K562 (cell line): Measurements from ENCODE around the gene PLA2G12B. TPM values are rescaled to one million over a fixed set of nuclear protein-coding genes. Genes with fewer than 3 reads are reported as not detected.
A peak's percentile ranks its signal among the peaks of the same experiment; 100 is the strongest.

ENCODE experiments used
- CBFA2T2 ChIP-seq: fragments of 450-650 bp; conservative IDR thresholded peaks from 2 replicates; pipeline ENCODE4 v1.6.1; 2017; ENCODE audit warnings: mild to moderate bottlenecking
- ESRRA ChIP-seq: fragments of 450-650 bp; IDR thresholded peaks from 2 replicates; pipeline ENCODE4 v1.6.1; 2014; ENCODE audit warnings: low read depth, mild to moderate bottlenecking, moderate library complexity, borderline replicate concordance
- L3MBTL2 ChIP-seq: fragments of 450-650 bp; IDR thresholded peaks from 2 replicates; pipeline ENCODE4 v1.6.1; 2016; ENCODE audit warnings: mild to moderate bottlenecking, moderate library complexity
- POLR2AphosphoS5 ChIP-seq: IDR thresholded peaks from 2 replicates; pipeline ENCODE4 v1.6.1; 2011; ENCODE audit warnings: mild to moderate bottlenecking, low read depth, low read length, moderate library complexity; ENCODE audit not compliant: control insufficient read depth, insufficient read depth
- RB1 ChIP-seq: fragments of 450-650 bp; IDR thresholded peaks from 2 replicates; pipeline ENCODE4 v1.6.1; 2017; ENCODE audit warnings: low read depth, mild to moderate bottlenecking
- RBBP5 ChIP-seq: fragments of 200-600 bp; sonication (generic); IDR thresholded peaks from 2 replicates; pipeline ENCODE4 v1.6.1; 2012; ENCODE audit warnings: borderline replicate concordance, mild to moderate bottlenecking, low read length, control low read depth, inconsistent platforms; ENCODE audit not compliant: insufficient read depth, poor library complexity, severe bottlenecking
- SLC30A9 ChIP-seq: fragments of 250-450 bp; sonication (Bioruptor Pico); IDR thresholded peaks from 2 replicates; pipeline ENCODE4 v1.8.0; 2022; ENCODE audit warnings: mild to moderate bottlenecking, moderate library complexity
- TAL1 ChIP-seq: fragments of 450-650 bp; IDR thresholded peaks from 2 replicates; pipeline ENCODE4 v1.6.1; 2016; ENCODE audit warnings: mild to moderate bottlenecking
- TCF3 ChIP-seq: sonication (generic); formaldehyde crosslinking; IDR thresholded peaks from 2 replicates; pipeline ENCODE4 v1.4.0; 2020; ENCODE audit warnings: mild to moderate bottlenecking, missing genetic modification reagents
- TRIM24 ChIP-seq, 2 experiments: fragments of 450-650 bp; IDR thresholded peaks; 2 replicates each; pipeline ENCODE4 v1.6.1; 2016
- TRIM28 ChIP-seq: fragments of 450-650 bp; IDR thresholded peaks from 2 replicates; pipeline ENCODE4 v1.6.1; 2017
- YY1 ChIP-seq, 3 experiments: IDR thresholded peaks; 2 replicates each; pipeline ENCODE4 v1.6.1; 2011; ENCODE audit warnings: low read length in 2 of 3, mild to moderate bottlenecking in 2 of 3, moderate library complexity in 2 of 3, borderline replicate concordance in 1 of 3, control low read depth in 1 of 3, low read depth in 1 of 3; ENCODE audit not compliant: insufficient read depth in 3 of 3, insufficient replicate concordance in 2 of 3, control insufficient read depth in 1 of 3, insufficient read length in 1 of 3; ENCODE audit errors: extremely low read depth in 1 of 3
- ZFP36 ChIP-seq: fragments of 150-350 bp; IDR thresholded peaks from 2 replicates; pipeline ENCODE4 v1.6.1; 2018; ENCODE audit warnings: low read length, low read depth; ENCODE audit not compliant: partially characterized antibody
- ZNF696 ChIP-seq: fragments of 250-450 bp; sonication (Bioruptor Pico); conservative IDR thresholded peaks from 2 replicates; pipeline ENCODE4 v1.4.0; 2020; ENCODE audit warnings: mild to moderate bottlenecking, moderate library complexity
- ZNF764 ChIP-seq: fragments of 250-450 bp; sonication (Bioruptor Pico); IDR thresholded peaks from 2 replicates; pipeline ENCODE4 v1.4.0; 2020; ENCODE audit warnings: low read depth, mild to moderate bottlenecking, moderate library complexity
- polyA plus RNA-seq, 8 experiments: library from polyadenylated mRNA; depleted of rRNA in 4 of 8; stranded (reverse) in 5 of 8; unstranded in 3 of 8; fragments of >200 nt; fragmentation: Nextera tagmentation in 2 of 8; fragmentation: Illumina TruSeq in 1 of 8; extraction: Ambion mirVana in 2 of 8; extraction: Trizol in 1 of 8; gene quantifications; 2 replicates each; pipeline versions ENCODE4 v1.2.1 to v1.2.3, GENCODE V29; 2011 to 2014; ENCODE audit warnings: inconsistent platforms in 1 of 8, missing spikeins in 1 of 8
- total RNA-seq, 7 experiments: library from RNA; depleted of rRNA in 6 of 7; stranded (reverse); fragments of >200 nt in 6 of 7; fragmentation: Illumina TruSeq in 2 of 7; extraction: Trizol in 2 of 7; gene quantifications; 2 replicates each; pipeline versions ENCODE4 v1.2.1 to v1.2.3, GENCODE V29; 2011 to 2021; ENCODE audit warnings: low replicate concordance in 1 of 7
- TF ChIP-seq, protein P1 (sequence below): sonication (generic); formaldehyde crosslinking; IDR thresholded peaks from 2 replicates; pipeline ENCODE4 v1.8.1; 2023; ENCODE audit warnings: mild to moderate bottlenecking, missing genetic modification reagents
- TF ChIP-seq, protein P2 (sequence below), 2 experiments: fragments of 450-650 bp; IDR thresholded peaks; 2 replicates each; pipeline ENCODE4 v1.6.1; 2016; ENCODE audit warnings: mild to moderate bottlenecking in 2 of 2, borderline replicate concordance in 1 of 2, low read depth in 1 of 2, moderate library complexity in 1 of 2

Gene PLA2G12B
- total and polyA plus RNA-seq, 9 of the 15 experiments (the other 6 are each of a cell fraction or from before 2014, with no cell fraction given), result not detected

DNA sequence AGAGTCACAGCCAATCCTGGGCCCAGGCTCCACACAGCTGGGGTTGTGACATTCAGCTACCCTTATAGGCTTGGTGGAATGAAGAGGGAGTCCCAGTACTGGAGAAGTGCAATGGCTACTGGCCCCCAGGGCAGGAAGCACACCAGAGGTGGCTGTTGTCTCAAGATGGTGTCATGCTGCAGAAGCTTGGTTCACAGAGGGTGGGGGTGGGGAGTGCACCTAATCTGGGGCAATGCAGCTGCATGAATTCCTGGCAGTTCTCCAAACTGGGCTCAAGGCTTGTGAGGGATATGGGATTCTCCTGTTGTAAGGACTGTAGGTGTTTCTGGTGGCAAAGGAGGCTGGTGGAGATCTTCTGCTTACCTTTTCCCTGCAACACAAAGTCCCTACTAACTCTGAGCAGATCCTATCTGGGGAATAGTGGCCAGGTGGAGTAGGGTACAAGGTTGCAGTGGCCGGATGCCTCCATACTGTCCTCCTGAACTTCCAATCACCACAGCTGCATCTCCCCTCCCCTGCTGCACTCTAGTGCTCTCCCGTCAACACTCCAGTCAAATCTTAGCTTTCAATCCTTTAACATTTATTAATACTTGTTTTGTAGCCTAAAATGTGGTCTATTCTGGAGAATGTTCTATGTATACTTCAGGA, 27.4 kb upstream of the PLA2G12B start (continued):
- TF ChIP-seq L3MBTL2, result peak; percentile 15; the same call in 1 of the 2 replicates
- no peak for TF ChIP-seq ZNF696
- peak; percentile 78 for TF ChIP-seq TAL1
- TF ChIP-seq, protein P1, sequence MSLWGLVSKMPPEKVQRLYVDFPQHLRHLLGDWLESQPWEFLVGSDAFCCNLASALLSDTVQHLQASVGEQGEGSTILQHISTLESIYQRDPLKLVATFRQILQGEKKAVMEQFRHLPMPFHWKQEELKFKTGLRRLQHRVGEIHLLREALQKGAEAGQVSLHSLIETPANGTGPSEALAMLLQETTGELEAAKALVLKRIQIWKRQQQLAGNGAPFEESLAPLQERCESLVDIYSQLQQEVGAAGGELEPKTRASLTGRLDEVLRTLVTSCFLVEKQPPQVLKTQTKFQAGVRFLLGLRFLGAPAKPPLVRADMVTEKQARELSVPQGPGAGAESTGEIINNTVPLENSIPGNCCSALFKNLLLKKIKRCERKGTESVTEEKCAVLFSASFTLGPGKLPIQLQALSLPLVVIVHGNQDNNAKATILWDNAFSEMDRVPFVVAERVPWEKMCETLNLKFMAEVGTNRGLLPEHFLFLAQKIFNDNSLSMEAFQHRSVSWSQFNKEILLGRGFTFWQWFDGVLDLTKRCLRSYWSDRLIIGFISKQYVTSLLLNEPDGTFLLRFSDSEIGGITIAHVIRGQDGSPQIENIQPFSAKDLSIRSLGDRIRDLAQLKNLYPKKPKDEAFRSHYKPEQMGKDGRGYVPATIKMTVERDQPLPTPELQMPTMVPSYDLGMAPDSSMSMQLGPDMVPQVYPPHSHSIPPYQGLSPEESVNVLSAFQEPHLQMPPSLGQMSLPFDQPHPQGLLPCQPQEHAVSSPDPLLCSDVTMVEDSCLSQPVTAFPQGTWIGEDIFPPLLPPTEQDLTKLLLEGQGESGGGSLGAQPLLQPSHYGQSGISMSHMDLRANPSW (CRISPR knock-in tag), result no peak
- no peak for TF ChIP-seq ZNF764 (CRISPR knock-in tag)
- TF ChIP-seq SLC30A9 (CRISPR knock-in tag), result no peak
- TF ChIP-seq CBFA2T2, result peak; percentile 79
- peak in 2 of 3 experiments; percentile 55 to 77 for TF ChIP-seq YY1 (IDR thresholded peaks at IDR 0.05; ENCODE audit: borderline replicate concordance in 1 of 3, control insufficient read depth in 1 of 3, extremely low read depth in 1 of 3, insufficient read depth in 3 of 3, insufficient read length in 1 of 3, insufficient replicate concordance in 2 of 3, low read depth in 1 of 3, low read length in 2 of 3)
- TF ChIP-seq, protein P2, sequence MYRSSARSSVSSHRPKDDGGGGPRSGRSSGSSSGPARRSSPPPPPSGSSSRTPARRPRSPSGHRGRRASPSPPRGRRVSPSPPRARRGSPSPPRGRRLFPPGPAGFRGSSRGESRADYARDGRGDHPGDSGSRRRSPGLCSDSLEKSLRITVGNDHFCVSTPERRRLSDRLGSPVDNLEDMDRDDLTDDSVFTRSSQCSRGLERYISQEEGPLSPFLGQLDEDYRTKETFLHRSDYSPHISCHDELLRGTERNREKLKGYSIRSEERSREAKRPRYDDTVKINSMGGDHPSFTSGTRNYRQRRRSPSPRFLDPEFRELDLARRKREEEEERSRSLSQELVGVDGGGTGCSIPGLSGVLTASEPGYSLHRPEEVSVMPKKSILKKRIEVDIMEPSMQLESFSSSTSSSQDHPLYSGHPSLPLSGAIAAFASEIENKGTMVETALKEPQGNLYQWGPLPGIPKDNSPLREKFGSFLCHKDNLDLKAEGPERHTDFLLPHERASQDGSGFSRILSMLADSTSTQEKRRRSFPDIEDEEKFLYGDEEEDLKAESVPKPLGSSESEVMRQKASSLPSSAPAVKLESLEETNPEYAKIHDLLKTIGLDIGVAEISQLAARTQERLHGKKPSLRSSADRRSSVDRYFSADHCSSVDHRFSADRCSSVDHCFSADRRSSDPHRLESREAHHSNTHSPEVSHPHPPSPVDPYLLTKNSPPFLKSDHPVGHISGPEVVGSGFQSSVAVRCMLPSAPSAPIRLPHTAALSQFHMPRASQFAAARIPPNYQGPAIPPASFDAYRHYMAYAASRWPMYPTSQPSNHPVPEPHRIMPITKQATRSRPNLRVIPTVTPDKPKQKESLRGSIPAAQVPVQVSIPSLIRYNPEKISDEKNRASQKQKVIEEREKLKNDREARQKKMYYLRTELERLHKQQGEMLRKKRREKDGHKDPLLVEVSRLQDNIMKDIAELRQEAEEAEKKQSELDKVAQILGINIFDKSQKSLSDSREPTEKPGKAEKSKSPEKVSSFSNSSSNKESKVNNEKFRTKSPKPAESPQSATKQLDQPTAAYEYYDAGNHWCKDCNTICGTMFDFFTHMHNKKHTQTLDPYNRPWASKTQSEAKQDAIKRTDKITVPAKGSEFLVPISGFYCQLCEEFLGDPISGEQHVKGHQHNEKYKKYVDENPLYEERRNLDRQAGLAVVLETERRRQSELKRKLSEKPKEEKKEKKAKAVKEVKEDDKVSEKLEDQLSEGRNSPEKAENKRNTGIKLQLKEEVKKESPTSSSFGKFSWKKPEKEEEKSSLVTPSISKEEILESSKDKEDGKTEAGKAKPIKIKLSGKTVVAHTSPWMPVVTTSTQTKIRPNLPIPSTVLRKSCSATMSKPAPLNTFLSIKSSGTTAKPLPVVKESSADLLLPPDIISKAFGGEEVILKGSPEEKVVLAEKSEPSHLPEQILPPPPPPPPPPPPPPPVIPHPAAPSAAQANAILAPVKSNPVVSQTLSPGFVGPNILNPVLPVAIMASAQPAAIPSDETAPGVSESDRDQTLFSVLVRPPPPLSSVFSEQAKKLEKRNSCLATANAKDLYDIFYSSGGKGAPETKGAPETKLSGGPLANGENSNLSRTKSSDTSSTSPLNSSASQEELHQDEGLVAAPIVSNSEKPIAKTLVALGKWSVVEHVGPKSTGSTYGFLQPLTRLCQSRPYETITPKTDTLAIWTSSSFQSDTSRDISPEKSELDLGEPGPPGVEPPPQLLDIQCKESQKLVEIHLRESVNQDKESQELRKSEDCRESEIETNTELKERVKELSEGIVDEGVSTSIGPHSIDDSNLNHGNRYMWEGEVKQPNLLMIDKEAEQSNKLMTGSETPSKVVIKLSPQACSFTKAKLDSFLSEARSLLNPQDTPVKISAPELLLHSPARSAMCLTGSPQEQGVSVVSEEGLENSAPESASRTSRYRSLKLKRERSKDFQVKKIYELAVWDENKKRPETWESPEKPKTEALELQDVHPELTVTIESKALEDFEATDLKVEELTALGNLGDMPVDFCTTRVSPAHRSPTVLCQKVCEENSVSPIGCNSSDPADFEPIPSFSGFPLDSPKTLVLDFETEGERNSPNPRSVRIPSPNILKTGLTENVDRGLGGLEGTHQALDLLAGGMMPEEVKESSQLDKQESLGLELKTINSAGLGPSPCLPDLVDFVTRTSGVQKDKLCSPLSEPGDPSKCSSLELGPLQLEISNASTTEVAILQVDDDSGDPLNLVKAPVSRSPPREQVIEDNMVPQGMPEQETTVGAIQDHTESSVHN (IDR thresholded peaks at IDR 0.05; ENCODE audit: borderline replicate concordance in 1 of 2, low read depth in 1 of 2), result 0 out of 4 replicates have a peak, but pooled peaks of 1 of the 2 experiments have one; percentile 19
- peak; percentile 48; the same call in 1 of the 2 replicates for TF ChIP-seq POLR2AphosphoS5
- TF ChIP-seq ZFP36, result no peak
- peak; percentile 50 for TF ChIP-seq RBBP5
- 0 out of 2 replicates have a peak, but pooled peaks have one; percentile 29 for TF ChIP-seq TRIM28
- peak; percentile 80 to 81 for TF ChIP-seq TRIM24 (IDR thresholded peaks at IDR 0.05)
- 0 out of 2 replicates have a peak, but pooled peaks have one; percentile 33 for TF ChIP-seq RB1
- TF ChIP-seq TCF3, result peak; percentile 75
- no peak for TF ChIP-seq ESRRA
